PC-9 (cell line): ENCODE measurements around the gene PGF.

Experiments
- CTCF ChIP-seq: fragments of 200-600 bp; sonication (generic); conservative IDR thresholded peaks from 2 replicates; pipeline ENCODE4 v1.6.1; 2017; ENCODE audit warnings: mixed run types, antibody characterized with exemption, mild to moderate bottlenecking, moderate library complexity
- EZH2 ChIP-seq: fragments of 200-600 bp; sonication (generic); IDR thresholded peaks from 2 replicates; pipeline ENCODE4 v1.8.0; 2017; ENCODE audit warnings: antibody characterized with exemption, low read depth

- TF ChIP-seq CTCF (no peak), EZH2 (no peak)
Observed at GRCh38 chr14:74985028-74985310, 29.6 kb upstream of the PGF start.
